RWPE2 (cell line): Measurements from ENCODE around the gene QRFP.

ENCODE experiments used
- ATAC-seq: fragments of 200-7000 bp; cut with Tn5 transposase; 3 replicates; pipeline ENCODE4 v1.9.1; 2021; ENCODE audit warnings: low read depth
- DNase-seq: peaks from one replicate; pipeline ENCODE4 v3.0.0-alpha.2; 2020; ENCODE audit warnings: low spot score
- H3K27ac ChIP-seq: fragments of 450-650 bp; 2 replicates; pipeline ENCODE4 v1.5.1; 2017; ENCODE audit warnings: mild to moderate bottlenecking; ENCODE audit not compliant: poor library complexity, severe bottlenecking
- H3K27me3 ChIP-seq: fragments of 250-450 bp; sonication (Bioruptor Pico); 2 replicates; pipeline ENCODE4 v1.5.1; 2021; ENCODE audit warnings: mild to moderate bottlenecking, moderate library complexity; ENCODE audit not compliant: insufficient read depth, poor library complexity, severe bottlenecking
- H3K36me3 ChIP-seq: fragments of 250-450 bp; sonication (Bioruptor Pico); 2 replicates; pipeline ENCODE4 v1.5.1; 2020; ENCODE audit warnings: low read depth, mild to moderate bottlenecking, moderate library complexity
- H3K4me1 ChIP-seq: fragments of 250-450 bp; sonication (Bioruptor Pico); 2 replicates; pipeline ENCODE4 v1.5.1; 2021; ENCODE audit warnings: mild to moderate bottlenecking, moderate library complexity; ENCODE audit not compliant: insufficient read depth, poor library complexity, severe bottlenecking
- H3K4me3 ChIP-seq: fragments of 250-450 bp; sonication (Bioruptor Pico); 2 replicates; pipeline ENCODE4 v1.5.1; 2021; ENCODE audit warnings: mild to moderate bottlenecking, moderate library complexity; ENCODE audit not compliant: severe bottlenecking
- H3K9me3 ChIP-seq: fragments of 250-450 bp; sonication (Bioruptor Pico); 2 replicates; pipeline ENCODE4 v1.5.1; 2021; ENCODE audit warnings: mild to moderate bottlenecking, moderate library complexity; ENCODE audit not compliant: severe bottlenecking
- CTCF ChIP-seq: fragments of 450-650 bp; IDR thresholded peaks from one replicate; pipeline ENCODE4 v1.5.1; 2017; ENCODE audit warnings: mild to moderate bottlenecking, moderate library complexity; ENCODE audit not compliant: poor library complexity, severe bottlenecking

QRFP gene

GRCh38 chr9:130919559-130920145 lies 23.0 kb upstream of the QRFP start:
- H3K4me1 ChIP-seq, result no peaks in the 10 kb centered on the region
- H3K27ac ChIP-seq, result no peak overlapping the region
- H3K4me3 ChIP-seq, result no peak overlapping the region
- H3K9me3 ChIP-seq, result peaks cover 3% of the 10 kb centered on the region
- ATAC-seq (no peak), DNase-seq (no peak)
- H3K27me3 ChIP-seq, result no peaks in the 10 kb centered on the region
- H3K36me3 ChIP-seq, result no peaks in the 10 kb centered on the region
- no peak for TF ChIP-seq CTCF

- H3K4me3 ChIP-seq, result no peak overlapping the region
- no peak overlapping the region for H3K27ac ChIP-seq
- no peaks in the 10 kb centered on the region for H3K36me3 ChIP-seq
- no peaks in the 10 kb centered on the region for H3K27me3 ChIP-seq
- no peak for TF ChIP-seq CTCF
- DNase-seq (no peak), ATAC-seq (no peak)
- H3K9me3 ChIP-seq, result peaks cover 5% of the 10 kb centered on the region
- no peaks in the 10 kb centered on the region for H3K4me1 ChIP-seq
Measured at GRCh38 chr9:130918826-130919558, 22.4 kb upstream of the QRFP start.

- no peaks in the 10 kb centered on the region for H3K36me3 ChIP-seq
- H3K4me3 ChIP-seq, result no peak overlapping the region
- DNase-seq, result no peak
- TF ChIP-seq CTCF, result no peak
- H3K4me1 ChIP-seq, result no peaks in the 10 kb centered on the region
- H3K27me3 ChIP-seq, result no peaks in the 10 kb centered on the region
- peaks cover 6% of the 10 kb centered on the region for H3K9me3 ChIP-seq
- H3K27ac ChIP-seq, result no peak overlapping the region
- ATAC-seq, result no peak
Measured at GRCh38 chr9:130918101-130918825, 21.7 kb upstream of the QRFP start.

- Histone ChIP-seq H3K9me3 (peaks cover 6% of the 10 kb centered on the region), H3K4me3 (no peak overlapping the region), H3K27me3 (no peaks in the 10 kb centered on the region), H3K27ac (no peak overlapping the region), H3K36me3 (no peaks in the 10 kb centered on the region), H3K4me1 (no peaks in the 10 kb centered on the region)
- TF ChIP-seq CTCF, result no peak
- no peak for ATAC-seq
- no peak for DNase-seq
Measured at GRCh38 chr9:130917168-130917960, 20.8 kb upstream of the QRFP start.
